Endometrial microvascular endothelial cells (primary cell): Measurements from ENCODE around the gene SYNGAP1. TPM values are rescaled to one million over a fixed set of nuclear protein-coding genes. Genes with fewer than 3 reads are reported as not detected.
"Not testable (repeated sequence)": the region's sequence is repeated elsewhere in the genome, so short reads cannot be mapped to it uniquely, and the experiment has no call there.

ENCODE experiments used
- in situ Hi-C: cut with HindIII; loops from 2 replicates; pipeline ENCODE4 v1.10.0; 2017; ENCODE audit warnings: low sequenced_read_pairs, low pct_unique_long_range_greater_than_20kb; ENCODE audit errors: inconsistent ontology term
- total RNA-seq: library from RNA; depleted of rRNA; stranded (reverse); fragments of >200 nt; gene quantifications from one replicate; pipeline ENCODE4 v1.2.3, GENCODE V29; 2015; ENCODE audit errors: inconsistent ontology term

Gene SYNGAP1
- total RNA-seq, 1 donor from 2014 or later, result 1.7 TPM

DNA sequence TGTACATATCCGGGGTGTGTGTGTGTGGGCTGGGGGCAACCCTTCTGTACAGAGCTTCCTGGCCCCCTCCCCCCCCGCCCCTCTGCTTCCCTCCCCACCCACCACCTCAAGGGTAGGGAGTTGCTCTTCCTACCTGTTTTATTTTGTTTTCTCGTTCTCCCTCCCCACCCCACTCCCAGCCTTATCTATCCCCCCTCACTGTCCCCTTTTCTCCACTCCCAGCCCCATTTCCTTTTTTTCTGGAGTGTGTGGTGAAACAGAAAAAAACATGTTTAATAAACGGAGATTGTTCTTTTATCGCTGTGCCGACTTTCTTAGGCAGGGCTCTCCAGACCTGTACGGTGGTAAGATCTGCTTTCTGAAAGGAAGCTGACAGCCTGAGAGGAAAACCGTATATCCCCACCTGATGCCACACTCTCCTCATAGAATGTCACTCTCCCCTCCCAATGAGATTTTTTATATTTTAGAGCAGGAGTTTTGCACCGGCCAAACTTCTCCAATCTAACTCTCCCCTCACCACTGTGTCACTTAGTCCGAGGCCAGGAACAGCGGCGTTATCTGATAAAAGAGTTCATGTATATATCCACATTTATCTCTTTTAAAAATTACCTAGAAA, 33.6 kb downstream of the SYNGAP1 start:
- in situ Hi-C loops, result no loop called here

DNA sequence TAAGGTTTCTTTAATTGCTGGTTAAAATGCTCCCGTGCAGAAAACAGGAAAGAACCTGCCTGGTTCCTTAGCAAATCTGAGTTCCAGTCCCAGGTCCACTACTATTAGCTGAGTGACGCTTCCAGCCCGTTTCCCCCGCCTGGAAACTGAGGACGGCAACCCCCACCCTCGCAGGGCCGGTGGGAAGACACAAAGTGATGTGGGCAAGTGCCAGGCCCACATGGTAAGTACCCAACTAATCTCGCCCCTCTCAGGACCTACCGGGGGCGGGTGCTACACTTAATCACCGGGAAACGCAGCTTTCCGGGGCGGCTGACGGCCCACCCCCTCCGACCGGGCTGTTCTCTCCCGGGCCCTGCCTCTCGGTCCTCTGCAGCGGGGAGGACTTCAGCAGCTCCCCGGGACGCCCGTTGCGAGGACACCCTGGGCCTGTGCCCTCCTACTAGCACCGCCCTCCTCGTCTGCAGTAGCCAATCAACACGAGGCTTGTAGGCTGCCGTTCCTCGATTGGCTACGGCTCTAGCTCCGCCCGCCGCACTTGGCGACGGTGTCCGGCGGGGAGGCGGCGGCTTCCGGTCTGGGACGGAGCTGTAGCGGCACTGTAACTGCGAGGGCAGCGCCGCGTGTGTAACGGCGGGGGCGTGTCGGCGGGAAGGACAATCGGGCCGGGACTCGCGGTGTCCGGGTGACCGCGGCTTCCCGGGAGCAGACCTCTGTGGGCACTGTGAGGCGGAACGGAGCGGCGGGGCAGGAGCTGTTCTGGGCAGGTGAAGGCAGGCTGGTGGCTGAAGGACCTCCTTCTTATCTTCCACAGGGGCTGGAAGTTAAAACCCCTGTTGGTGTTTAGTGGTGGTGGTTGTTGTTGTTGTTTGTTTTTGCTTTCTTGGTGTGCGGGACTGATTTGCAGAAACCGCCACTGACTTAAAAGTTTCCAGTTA, 34.4 kb downstream of the SYNGAP1 start, which contains the start of gene ZBTB9:
Gene ZBTB9, plus strand, starts transcription at position 568 of the 938 bp plus-strand sequence. CDS start 525 bp downstream, outside the sequence.
- in situ Hi-C loops, result no loop called here

DNA sequence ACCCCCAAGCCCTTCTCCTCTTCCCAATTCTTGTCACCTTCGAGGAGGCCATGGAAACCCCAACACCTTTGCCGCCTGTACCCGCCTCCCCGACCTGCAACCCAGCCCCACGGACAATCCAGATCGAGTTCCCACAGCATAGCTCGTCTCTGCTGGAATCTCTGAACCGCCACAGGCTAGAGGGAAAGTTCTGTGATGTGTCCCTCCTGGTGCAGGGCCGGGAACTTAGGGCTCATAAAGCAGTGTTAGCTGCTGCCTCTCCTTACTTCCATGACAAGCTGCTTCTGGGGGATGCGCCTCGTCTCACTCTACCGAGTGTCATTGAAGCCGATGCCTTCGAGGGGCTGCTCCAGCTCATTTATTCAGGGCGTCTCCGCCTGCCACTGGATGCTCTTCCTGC, 35.2 kb downstream of the SYNGAP1 start:
- in situ Hi-C loops, result no loop called here

DNA sequence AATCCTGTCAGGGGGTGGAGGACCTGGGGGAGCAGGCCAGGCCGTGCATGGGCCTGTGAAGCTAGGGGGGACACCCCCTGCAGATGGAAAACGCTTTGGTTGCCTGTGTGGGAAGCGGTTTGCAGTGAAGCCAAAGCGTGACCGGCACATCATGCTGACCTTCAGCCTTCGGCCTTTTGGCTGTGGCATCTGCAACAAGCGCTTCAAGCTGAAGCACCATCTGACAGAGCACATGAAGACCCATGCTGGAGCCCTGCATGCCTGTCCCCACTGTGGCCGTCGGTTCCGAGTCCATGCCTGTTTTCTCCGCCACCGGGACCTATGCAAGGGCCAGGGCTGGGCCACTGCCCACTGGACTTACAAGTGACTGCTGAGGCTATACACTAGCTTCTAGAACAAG, 36.3 kb downstream of the SYNGAP1 start:
- in situ Hi-C loops, result no loop called here

DNA sequence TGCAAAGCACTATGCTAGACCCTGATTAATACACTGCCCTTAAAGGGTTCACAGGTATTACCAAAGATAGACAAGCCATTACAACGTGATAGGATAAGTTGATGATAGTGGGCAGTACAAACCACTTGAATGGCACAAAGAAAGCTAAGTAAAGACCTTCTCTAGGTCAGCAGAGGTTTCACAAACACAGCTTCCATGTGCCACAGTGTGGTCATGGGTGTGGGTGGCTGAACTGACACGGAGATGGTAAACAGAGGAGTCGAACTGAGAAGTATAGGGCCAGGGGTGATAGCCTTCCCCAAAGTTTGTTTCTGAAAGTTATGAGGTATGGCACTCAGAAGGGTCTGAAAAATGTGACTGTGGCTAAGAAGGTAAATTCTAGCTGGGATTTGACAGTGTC, 38.8 kb downstream of the SYNGAP1 start:
- in situ Hi-C loops, result no loop called here

DNA sequence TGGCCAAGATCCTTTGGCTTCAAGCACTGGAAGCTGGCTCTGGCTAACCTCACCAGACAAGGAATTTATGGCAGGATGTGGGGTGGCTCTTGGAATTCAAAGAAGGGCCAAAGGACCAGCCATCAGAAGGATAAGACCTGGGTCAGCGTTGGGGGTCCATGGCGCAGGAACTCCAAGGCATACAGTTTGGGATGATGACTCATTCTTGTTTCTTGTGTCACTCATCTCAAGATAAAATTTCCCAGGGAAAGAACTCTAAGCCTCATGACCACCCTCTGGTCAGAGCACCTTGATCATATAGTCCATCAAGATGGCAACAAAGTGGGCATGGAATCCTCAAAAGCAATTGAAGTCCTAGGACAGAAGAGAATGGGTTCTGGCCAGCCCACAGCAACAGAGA, 39.4 kb downstream of the SYNGAP1 start:
- in situ Hi-C loops, result no loop called here

DNA sequence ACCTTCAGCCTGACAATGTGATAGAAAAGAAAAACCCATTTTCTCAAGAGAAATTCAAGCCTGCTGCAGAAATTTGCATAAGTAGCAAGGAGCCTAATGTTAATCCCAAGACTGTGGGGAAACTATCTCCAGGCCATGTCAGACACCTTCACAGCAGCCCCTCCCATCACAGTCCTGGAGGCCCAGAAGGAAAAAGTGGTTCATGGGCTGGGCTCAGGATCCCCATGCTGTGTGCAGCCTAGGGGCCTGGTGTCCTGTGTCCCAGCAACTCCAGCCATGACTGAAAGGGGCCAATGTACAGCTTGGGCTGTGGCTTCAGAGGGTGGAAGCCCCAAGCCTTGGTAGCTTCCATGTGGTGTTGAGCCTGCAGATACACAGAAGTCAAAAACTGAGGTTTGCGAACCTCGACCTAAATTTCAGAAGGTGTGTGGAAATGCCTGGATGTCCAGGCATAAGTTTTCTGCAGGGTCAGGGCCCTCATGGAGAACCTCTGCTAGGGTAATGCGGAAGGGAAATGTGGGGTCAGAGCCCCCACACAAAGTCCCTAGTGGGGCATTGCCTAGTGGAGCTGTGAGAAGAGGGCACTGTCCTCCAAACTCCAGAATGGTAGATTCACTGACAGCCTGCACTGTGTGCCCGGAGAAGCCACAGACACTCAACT, 46.3 kb downstream of the SYNGAP1 start:
- in situ Hi-C loops, result no loop called here

DNA sequence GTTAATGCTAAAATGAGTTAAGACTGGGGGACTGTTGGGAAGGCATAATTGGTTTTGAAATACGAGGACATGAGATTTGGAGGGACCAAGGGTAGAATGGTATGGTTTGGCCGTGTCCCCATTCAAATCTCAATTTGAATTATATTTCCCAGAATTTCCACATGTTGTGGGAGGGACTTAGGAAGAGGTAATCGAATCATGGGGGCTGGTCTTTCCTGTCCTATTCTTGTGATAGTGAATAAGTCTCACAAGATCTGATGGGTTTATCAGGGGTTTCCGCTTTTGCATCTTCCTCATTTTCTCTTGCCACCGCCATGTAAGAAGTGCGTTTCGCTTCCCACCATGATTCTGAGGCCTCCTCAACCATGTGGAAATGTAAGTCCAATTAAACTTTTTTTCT, 47.2 kb downstream of the SYNGAP1 start:
- in situ Hi-C loops, result no loop called here

DNA sequence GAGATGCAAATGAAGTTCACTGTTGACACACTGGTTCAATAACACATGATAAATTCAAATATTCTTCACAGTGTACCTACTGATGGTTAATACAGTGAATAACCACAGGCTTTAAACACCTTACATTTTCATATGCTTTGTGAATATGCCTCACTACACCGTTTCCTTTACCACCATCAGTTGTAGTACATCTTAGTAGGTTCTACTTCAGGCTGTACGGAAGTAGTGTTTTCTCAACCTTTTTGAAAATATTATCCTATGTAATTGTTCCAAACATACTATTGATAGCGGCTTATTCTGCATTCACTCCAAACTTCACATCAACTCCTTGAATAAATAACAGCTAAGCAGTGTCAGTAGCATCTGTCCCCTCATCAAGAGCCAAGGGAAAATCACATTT, 49.8 kb downstream of the SYNGAP1 start:
- in situ Hi-C loops, result no loop called here

DNA sequence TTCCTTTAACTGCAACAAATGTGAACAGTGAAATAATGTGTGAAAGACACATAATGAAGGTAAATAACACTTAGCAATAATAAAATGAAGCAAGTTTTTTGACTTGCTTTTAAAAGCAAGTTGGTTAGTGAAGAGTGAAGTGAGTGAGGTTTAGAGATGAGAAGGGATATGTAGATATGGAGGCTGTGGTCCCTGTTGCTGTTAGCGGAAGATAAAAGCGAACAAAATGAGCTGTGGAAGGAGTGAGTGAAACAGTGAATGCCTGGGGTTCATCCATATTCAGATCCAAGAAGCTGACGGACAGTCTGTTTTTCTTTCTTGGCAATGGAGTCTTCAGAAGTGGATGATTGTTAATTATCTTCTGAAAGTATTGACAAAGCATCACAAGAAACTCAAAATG, 58.0 kb downstream of the SYNGAP1 start:
- in situ Hi-C loops, result no loop called here

DNA sequence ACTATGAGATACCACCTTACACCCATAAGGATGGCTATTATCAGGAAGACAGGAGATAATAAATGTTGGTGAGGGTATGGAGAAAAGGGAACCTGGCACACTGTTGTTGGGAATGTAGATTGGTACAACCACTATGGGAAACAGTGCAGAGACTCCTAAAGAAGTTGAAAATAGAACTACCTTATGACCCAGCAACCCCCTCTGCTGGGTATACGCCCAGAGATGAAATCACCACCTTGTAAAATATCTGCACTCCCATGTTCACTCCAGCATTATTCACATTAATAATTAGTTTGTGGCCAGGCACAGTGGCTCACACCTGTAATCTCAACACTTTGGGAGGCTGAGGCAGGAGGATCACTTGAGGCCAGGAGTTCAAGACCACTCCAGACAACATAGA, 61.3 kb downstream of the SYNGAP1 start:
- in situ Hi-C loops, result no loop called here

DNA sequence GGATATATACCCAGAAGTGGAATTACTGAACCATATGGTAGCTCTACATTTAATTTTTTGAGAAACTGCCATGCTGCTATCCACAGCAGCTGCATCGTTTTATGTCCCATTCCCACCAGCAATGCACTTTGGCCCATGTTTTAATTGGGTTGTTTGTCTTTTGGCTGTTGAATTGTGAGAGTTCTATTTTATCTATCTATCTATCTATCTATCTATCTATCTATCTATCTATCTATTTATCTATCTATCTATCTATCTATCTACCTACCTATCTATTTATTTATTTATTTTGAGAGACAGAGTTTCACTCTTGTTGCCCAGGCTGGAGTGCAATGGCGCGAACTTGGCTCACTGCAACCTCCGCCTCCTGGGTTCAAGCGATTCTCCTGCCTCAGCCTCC, 62.8 kb downstream of the SYNGAP1 start:
- in situ Hi-C loops, result not testable (repeated sequence)

DNA sequence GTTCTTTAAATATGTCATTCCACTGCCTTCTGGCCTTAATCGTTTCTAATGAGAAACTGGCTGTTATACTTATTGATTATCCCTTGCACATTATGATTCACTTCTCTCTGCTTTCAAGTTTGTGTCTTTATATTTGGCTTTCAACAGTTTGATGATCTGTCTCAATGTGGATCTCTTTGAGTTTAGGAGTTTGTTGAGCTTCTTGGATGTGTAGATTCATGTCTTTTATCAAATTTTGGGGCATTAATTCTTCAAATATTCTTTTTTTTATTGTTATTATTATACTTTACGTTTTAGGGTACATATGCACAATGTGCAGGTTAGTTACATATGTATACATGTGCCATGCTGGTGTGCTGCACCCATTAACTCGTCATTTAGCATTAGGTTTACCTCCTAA, 63.8 kb downstream of the SYNGAP1 start:
- in situ Hi-C loops, result no loop called here

DNA sequence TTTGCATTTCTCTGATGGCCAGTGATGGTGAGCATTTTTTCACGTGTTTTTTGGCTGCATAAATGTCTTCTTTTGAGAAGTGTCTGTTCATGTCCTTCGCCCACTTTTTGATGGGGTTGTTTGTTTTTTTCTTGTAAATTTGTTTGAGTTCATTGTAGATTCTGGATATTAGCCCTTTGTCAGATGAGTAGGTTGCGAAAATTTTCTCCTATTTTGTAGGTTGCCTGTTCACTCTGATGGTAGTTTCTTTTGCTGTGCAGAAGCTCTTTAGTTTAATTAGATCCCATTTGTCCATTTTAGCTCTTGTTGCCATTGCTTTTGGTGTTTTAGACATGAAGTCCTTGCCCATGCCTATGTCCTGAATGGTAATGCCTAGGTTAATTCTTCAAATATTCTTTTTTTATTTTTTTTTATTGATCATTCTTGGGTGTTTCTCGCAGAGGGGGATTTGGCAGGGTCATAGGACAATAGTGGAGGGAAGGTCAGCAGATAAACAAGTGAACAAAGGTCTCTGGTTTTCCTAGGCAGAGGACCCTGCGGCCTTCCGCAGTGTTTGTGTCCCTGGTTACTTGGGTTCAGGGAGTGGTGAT, 64.9 kb downstream of the SYNGAP1 start:
- in situ Hi-C loops, result not testable (repeated sequence)

DNA sequence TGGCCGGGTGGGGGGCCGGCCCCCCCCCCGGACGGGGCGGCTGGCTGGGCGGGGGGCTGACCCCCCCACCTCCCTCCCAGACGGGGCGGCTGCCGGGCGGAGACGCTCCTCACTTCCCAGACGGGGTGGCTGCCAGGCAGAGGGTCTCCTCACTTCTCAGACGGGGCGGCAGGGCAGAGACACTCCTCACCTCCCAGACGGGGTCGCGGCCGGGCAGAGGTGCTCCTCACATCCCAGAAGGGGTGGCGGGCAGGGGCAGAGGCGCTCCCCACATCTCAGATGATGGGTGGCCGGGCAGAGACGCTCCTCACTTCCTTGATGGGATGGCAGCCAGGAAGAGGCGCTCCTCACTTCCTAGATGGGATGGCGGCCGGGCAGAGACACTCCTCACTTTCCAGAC, 65.8 kb downstream of the SYNGAP1 start:
- in situ Hi-C loops, result not testable (repeated sequence)

DNA sequence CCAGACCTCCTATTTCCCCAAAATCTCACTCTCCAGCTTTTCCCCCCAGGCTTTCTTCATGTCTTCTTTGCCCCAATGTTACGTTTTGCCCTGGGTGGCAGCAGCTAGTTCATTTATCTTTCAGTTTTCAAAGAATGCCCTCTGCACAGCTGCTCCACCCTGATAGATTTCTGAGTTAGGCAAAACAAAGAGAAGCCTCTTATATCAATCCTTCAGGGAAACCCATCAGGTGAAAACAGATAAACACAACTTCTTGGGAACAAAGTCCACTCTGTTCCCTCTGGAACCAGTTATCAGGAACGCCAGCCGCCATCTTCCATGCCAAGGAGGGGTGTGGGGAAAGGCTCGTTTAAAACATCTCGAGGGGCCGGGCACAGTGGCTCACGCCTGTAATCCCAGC, 68.5 kb downstream of the SYNGAP1 start:
- in situ Hi-C loops, result no loop called here

DNA sequence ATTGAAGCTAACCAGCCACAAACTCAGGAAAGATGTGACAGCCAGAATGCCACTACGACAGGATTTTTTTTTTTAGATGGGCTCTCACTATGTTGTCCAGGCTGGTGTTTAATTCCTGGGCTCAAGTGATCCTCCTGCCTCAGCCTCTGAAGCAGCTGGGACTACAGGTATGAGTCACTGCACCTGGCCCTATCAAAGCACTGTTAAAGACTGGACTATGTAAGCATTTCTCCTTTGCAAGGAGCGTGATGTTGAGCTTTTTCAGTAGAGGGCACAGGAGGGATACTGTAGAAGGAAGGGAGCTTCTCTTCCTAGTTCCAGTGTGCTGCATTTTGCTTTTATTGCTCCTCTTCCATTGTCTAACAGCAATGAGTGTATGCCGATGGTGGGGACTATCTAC, 70.3 kb downstream of the SYNGAP1 start:
- in situ Hi-C loops, result no loop called here

DNA sequence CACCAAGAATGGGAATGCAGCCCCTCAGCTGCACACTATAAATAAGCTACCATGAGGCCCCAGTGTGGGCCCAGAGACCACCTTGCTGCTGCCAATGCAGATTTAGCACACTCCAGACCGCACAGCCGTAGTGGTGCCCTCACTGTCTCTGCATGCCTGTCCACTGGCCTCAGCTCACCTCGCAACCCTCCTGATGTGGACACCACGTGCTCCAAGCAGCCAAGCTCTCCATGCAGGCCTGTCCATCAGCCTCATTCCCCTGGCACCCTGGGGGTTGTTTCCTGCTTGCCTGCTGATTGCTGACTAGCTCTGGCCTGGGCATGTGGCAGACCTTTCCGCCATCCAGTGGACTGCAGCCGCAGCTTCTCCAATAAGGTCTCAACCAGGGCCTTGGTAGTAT, 70.8 kb downstream of the SYNGAP1 start:
- in situ Hi-C loops, result no loop called here

DNA sequence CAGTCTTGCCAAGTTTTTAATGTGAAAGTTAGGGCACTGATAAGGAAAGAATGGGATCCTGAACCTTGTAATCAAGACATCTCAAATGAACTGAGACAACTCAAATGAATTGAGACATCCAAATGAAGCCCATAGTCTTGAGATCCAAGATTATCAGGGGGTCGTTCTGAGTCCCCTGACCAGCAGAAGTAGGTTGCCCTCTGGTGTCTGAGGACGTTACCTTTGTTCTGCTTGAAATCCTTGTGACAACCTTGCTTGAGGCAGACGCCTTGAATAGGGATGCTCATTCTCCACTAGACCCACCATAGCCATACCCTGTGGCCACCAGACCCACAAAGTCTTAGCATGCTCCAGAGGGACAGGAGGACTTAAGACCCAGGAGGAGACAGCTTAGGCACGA, 72.2 kb downstream of the SYNGAP1 start:
- in situ Hi-C loops, result no loop called here
